HepG2 (cell line): ENCODE data around the gene RICTOR. TPM values are rescaled to one million over a fixed set of nuclear protein-coding genes. Genes with fewer than 3 reads are reported as not detected.
A peak's percentile ranks its signal among the peaks of the same experiment; 100 is the strongest.

Source experiments
- AGO2 ChIP-seq: fragments of 200-400 bp; formaldehyde crosslinking; optimal IDR thresholded peaks from 2 replicates; pipeline ENCODE3; 2017; ENCODE audit warnings: mild to moderate bottlenecking, low read depth, low read length, moderate library complexity
- DR1 ChIP-seq: sonication (generic); formaldehyde crosslinking; IDR thresholded peaks from 2 replicates; pipeline ENCODE4 v1.8.0; 2021; ENCODE audit warnings: mild to moderate bottlenecking, missing genetic modification reagents, inconsistent platforms
- HES4 ChIP-seq: sonication (generic); formaldehyde crosslinking; IDR thresholded peaks from 2 replicates; pipeline ENCODE4 v1.9.0; 2021; ENCODE audit warnings: mild to moderate bottlenecking, missing genetic modification reagents, borderline replicate concordance
- JUND ChIP-seq: sonication (generic); formaldehyde crosslinking; IDR thresholded peaks from 2 replicates; pipeline ENCODE4 v1.8.0; 2022; ENCODE audit warnings: mild to moderate bottlenecking, missing genetic modification reagents
- MBD4 ChIP-seq: IDR thresholded peaks from 2 replicates; pipeline ENCODE4 v1.6.1; 2012; ENCODE audit warnings: low read length, inconsistent platforms, borderline replicate concordance
- PCBP2 ChIP-seq: fragments of 200-400 bp; formaldehyde crosslinking; optimal IDR thresholded peaks from 2 replicates; pipeline ENCODE3; 2018; ENCODE audit warnings: low read length, low read depth; ENCODE audit not compliant: poor library complexity, severe bottlenecking
- RAD21 ChIP-seq: fragments of 450-650 bp; formaldehyde crosslinking; IDR thresholded peaks from 2 replicates; pipeline ENCODE4 v1.5.0; 2020; ENCODE audit warnings: mild to moderate bottlenecking
- SATB2 ChIP-seq: sonication (generic); formaldehyde crosslinking; IDR thresholded peaks from 2 replicates; pipeline ENCODE4 v1.5.0; 2020; ENCODE audit warnings: missing genetic modification reagents
- YY1 ChIP-seq: IDR thresholded peaks from 2 replicates; pipeline ENCODE4 v1.6.1; 2011; ENCODE audit warnings: low read length, low read depth, moderate library complexity, mild to moderate bottlenecking; ENCODE audit not compliant: insufficient read depth, insufficient replicate concordance
- ZC3H4 ChIP-seq: sonication (generic); formaldehyde crosslinking; IDR thresholded peaks from 2 replicates; pipeline ENCODE4 v1.4.0; 2020; ENCODE audit warnings: missing genetic modification reagents, borderline replicate concordance
- ZNF282 ChIP-seq: fragments of 450-650 bp; IDR thresholded peaks from 2 replicates; pipeline ENCODE4 v1.6.1; 2018; ENCODE audit not compliant: partially characterized antibody
- ZNF577 ChIP-seq: sonication (generic); formaldehyde crosslinking; IDR thresholded peaks from 2 replicates; pipeline ENCODE4 v1.4.0; 2020; ENCODE audit warnings: mild to moderate bottlenecking, low read depth, missing genetic modification reagents, borderline replicate concordance
- ZNF607 ChIP-seq: sonication (generic); formaldehyde crosslinking; IDR thresholded peaks from 2 replicates; pipeline ENCODE4 v1.5.1; 2020; ENCODE audit warnings: missing genetic modification reagents, mild to moderate bottlenecking, borderline replicate concordance
- ZNF614 ChIP-seq: IDR thresholded peaks from 2 replicates; pipeline ENCODE4 v1.6.1; 2018; ENCODE audit warnings: missing biosample characterization, missing genetic modification reagents, inconsistent platforms, borderline replicate concordance
- ZNF841 ChIP-seq: sonication (generic); formaldehyde crosslinking; IDR thresholded peaks from 2 replicates; pipeline ENCODE4 v1.8.1; 2023; ENCODE audit warnings: missing genetic modification reagents, borderline replicate concordance
- polyA plus RNA-seq, 8 experiments: library from polyadenylated mRNA; depleted of rRNA in 3 of 8; stranded (reverse) in 7 of 8; unstranded in 1 of 8; fragments of >200 nt; fragmentation: Illumina TruSeq in 4 of 8; extraction: Trizol in 4 of 8; gene quantifications; 2 replicates each; pipeline versions ENCODE4 v1.2.1 to v1.2.3, GENCODE V29; 2011 to 2016; ENCODE audit warnings: low read depth in 4 of 8, missing spikeins in 1 of 8, mixed read lengths in 1 of 8; ENCODE audit not compliant: insufficient read depth in 1 of 8
- total RNA-seq, 5 experiments: library from RNA; depleted of rRNA; stranded (reverse); fragments of >200 nt; fragmentation: Illumina TruSeq; extraction: Trizol; gene quantifications; 2 replicates each; pipeline ENCODE4 v1.2.3, GENCODE V29; 2016; ENCODE audit warnings: low read depth in 1 of 5
- TF ChIP-seq, protein P1 (sequence below): sonication (generic); formaldehyde crosslinking; IDR thresholded peaks from 2 replicates; pipeline ENCODE4 v1.5.0; 2020; ENCODE audit warnings: mild to moderate bottlenecking, missing genetic modification reagents, borderline replicate concordance
- TF ChIP-seq, protein P2 (sequence below): sonication (generic); formaldehyde crosslinking; IDR thresholded peaks from 2 replicates; pipeline ENCODE4 v1.4.0; 2020; ENCODE audit warnings: missing genetic modification reagents, low read depth, mild to moderate bottlenecking, borderline replicate concordance
- TF ChIP-seq, protein P3 (sequence below), 2 experiments: sonication (generic) in 1 of 2; formaldehyde crosslinking in 1 of 2; IDR thresholded peaks; 2 replicates each; pipeline versions ENCODE4 v1.4.0 to v1.6.1; 2018 to 2020; ENCODE audit warnings: missing genetic modification reagents in 2 of 2, borderline replicate concordance in 1 of 2, low read depth in 1 of 2, mild to moderate bottlenecking in 1 of 2, missing biosample characterization in 1 of 2
- TF ChIP-seq, protein P4 (sequence below): sonication (generic); formaldehyde crosslinking; IDR thresholded peaks from 2 replicates; pipeline ENCODE4 v1.5.0; 2020; ENCODE audit warnings: mild to moderate bottlenecking, missing genetic modification reagents
- TF ChIP-seq, protein P5 (sequence below): IDR thresholded peaks from 2 replicates; pipeline ENCODE4 v1.6.1; 2016; ENCODE audit warnings: low read depth, control low read depth
- TF ChIP-seq, protein P6 (sequence below): sonication (generic); formaldehyde crosslinking; IDR thresholded peaks from 2 replicates; pipeline ENCODE4 v1.9.0; 2021; ENCODE audit warnings: missing genetic modification reagents, mild to moderate bottlenecking, borderline replicate concordance

RICTOR gene
- total and polyA plus RNA-seq, 2 of the 13 experiments (the other 11 are each of a cell fraction or from before 2014, with no cell fraction given): 10.7 to 15.4 TPM

DNA sequence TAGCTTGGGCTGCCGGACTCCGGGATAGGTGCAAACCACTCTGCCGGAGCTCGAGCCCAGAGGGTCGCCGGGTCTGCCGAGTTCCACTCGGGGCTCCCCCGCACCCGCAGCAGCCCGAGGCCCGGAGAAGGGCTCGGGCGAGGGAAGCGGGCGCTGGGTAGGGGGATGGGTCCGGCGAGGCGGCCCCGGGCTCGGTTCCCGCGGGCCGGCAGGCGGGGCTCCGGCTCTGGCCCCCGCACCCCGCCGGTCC lies 507 bp downstream of the RICTOR start (continued):
- TF ChIP-seq PCBP2 (no peak), ZNF841 (CRISPR knock-in tag) (no peak), ZNF282 (no peak), SATB2 (no peak), JUND (CRISPR knock-in tag) (no peak), DR1 (CRISPR knock-in tag) (peak; percentile 18; the same call in 1 of the 2 replicates), MBD4 (no peak), HES4 (no peak), ZC3H4 (CRISPR knock-in tag) (no peak), YY1 (no peak), RAD21 (CRISPR knock-in tag) (no peak), ZNF577 (CRISPR knock-in tag) (no peak), AGO2 (peak; percentile 39), ZNF607 (CRISPR knock-in tag) (no peak), ZNF614 (CRISPR knock-in tag) (no peak)
- TF ChIP-seq, protein P1, sequence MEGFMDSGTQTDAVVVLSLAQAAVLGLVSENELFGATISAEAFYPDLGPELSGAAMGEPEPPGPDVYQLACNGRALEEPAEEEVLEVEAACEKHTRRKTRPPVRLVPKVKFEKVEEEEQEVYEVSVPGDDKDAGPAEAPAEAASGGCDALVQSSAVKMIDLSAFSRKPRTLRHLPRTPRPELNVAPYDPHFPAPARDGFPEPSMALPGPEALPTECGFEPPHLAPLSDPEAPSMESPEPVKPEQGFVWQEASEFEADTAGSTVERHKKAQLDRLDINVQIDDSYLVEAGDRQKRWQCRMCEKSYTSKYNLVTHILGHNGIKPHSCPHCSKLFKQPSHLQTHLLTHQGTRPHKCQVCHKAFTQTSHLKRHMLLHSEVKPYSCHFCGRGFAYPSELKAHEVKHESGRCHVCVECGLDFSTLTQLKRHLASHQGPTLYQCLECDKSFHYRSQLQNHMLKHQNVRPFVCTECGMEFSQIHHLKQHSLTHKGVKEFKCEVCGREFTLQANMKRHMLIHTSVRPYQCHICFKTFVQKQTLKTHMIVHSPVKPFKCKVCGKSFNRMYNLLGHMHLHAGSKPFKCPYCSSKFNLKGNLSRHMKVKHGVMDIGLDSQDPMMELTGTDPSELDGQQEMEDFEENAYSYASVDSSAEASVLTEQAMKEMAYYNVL (CRISPR knock-in tag): peak; percentile 53; the same call in 1 of the 2 replicates
- TF ChIP-seq, protein P2, sequence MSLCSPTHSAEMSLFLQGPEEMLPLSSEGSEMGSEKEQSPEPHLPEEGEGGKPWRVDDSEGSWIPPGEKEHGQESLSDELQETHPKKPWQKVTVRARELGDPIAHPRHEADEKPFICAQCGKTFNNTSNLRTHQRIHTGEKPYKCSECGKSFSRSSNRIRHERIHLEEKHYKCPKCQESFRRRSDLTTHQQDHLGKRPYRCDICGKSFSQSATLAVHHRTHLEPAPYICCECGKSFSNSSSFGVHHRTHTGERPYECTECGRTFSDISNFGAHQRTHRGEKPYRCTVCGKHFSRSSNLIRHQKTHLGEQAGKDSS (CRISPR knock-in tag): 0 out of 2 replicates have a peak, but pooled peaks have one; percentile 37
- TF ChIP-seq, protein P3, sequence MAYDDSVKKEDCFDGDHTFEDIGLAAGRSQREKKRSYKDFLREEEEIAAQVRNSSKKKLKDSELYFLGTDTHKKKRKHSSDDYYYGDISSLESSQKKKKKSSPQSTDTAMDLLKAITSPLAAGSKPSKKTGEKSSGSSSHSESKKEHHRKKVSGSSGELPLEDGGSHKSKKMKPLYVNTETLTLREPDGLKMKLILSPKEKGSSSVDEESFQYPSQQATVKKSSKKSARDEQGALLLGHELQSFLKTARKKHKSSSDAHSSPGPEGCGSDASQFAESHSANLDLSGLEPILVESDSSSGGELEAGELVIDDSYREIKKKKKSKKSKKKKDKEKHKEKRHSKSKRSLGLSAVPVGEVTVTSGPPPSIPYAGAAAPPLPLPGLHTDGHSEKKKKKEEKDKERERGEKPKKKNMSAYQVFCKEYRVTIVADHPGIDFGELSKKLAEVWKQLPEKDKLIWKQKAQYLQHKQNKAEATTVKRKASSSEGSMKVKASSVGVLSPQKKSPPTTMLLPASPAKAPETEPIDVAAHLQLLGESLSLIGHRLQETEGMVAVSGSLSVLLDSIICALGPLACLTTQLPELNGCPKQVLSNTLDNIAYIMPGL (CRISPR knock-in tag; IDR thresholded peaks at IDR 0.05; ENCODE audit: borderline replicate concordance in 1 of 2, low read depth in 1 of 2): no peak
- TF ChIP-seq, protein P4, sequence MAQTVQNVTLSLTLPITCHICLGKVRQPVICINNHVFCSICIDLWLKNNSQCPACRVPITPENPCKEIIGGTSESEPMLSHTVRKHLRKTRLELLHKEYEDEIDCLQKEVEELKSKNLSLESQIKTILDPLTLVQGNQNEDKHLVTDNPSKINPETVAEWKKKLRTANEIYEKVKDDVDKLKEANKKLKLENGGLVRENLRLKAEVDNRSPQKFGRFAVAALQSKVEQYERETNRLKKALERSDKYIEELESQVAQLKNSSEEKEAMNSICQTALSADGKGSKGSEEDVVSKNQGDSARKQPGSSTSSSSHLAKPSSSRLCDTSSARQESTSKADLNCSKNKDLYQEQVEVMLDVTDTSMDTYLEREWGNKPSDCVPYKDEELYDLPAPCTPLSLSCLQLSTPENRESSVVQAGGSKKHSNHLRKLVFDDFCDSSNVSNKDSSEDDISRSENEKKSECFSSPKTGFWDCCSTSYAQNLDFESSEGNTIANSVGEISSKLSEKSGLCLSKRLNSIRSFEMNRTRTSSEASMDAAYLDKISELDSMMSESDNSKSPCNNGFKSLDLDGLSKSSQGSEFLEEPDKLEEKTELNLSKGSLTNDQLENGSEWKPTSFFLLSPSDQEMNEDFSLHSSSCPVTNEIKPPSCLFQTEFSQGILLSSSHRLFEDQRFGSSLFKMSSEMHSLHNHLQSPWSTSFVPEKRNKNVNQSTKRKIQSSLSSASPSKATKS (CRISPR knock-in tag): no peak
- TF ChIP-seq, protein P5, sequence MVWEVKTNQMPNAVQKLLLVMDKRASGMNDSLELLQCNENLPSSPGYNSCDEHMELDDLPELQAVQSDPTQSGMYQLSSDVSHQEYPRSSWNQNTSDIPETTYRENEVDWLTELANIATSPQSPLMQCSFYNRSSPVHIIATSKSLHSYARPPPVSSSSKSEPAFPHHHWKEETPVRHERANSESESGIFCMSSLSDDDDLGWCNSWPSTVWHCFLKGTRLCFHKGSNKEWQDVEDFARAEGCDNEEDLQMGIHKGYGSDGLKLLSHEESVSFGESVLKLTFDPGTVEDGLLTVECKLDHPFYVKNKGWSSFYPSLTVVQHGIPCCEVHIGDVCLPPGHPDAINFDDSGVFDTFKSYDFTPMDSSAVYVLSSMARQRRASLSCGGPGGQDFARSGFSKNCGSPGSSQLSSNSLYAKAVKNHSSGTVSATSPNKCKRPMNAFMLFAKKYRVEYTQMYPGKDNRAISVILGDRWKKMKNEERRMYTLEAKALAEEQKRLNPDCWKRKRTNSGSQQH (CRISPR knock-in tag): no peak
- TF ChIP-seq, protein P6, sequence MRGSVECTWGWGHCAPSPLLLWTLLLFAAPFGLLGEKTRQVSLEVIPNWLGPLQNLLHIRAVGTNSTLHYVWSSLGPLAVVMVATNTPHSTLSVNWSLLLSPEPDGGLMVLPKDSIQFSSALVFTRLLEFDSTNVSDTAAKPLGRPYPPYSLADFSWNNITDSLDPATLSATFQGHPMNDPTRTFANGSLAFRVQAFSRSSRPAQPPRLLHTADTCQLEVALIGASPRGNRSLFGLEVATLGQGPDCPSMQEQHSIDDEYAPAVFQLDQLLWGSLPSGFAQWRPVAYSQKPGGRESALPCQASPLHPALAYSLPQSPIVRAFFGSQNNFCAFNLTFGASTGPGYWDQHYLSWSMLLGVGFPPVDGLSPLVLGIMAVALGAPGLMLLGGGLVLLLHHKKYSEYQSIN (CRISPR knock-in tag): no peak
